Measurements from ENCODE around the gene KCNC3. TPM values are rescaled to one million over a fixed set of nuclear protein-coding genes. Genes with fewer than 3 reads are reported as not detected.

Gene KCNC3
- total RNA-seq, 4 donors from 2014 or later: 0.32 to 0.69 (median 0.37) TPM

DNA sequence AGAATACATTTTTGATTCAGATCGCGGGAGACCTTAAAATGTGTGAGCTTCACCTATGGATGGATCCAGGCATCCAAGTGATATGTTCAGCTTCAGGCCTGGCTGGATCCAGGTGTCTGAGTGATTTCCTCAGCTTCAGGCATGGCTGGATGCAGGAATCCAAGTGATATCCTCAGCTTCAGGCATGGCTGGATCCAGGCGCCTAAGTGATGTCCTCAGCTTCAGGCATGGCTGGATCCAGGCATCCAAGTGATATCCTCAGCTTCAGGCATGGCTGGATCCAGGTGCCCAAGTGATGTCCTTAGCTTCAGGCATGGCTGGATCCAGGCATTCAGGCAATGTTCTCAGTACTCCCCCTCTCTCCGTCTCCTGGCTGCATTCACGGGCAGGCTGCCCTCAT lies 60.7 kb downstream of the KCNC3 start:
- intact Hi-C loops (cut with DNase I): no loop called here
- WGBS: 93% methylated on average over 4 of the region's 5 CpGs
- peaks cover 0 to 14% (median 0%) of the 10 kb centered on the region in 4 donors for H3K27me3 ChIP-seq
- no peaks in the 10 kb centered on the region for H3K9me3 ChIP-seq
- TF ChIP-seq EP300 (IDR thresholded peaks at IDR 0.05) (no peak), POLR2AphosphoS5 (IDR thresholded peaks at IDR 0.05) (no peak), POLR2A (IDR thresholded peaks at IDR 0.05; ENCODE audit: low read depth) (no peak), CTCF (IDR thresholded peaks at IDR 0.05) (no peak)
- peaks cover 0 to 39% (median 22%) of the 10 kb centered on the region in 4 donors for H3K36me3 ChIP-seq
- no peak overlapping the region for H3K4me3 ChIP-seq
- H3K27ac ChIP-seq (replicated peaks in 1 of 4): no peak overlapping the region
- H3K4me1 ChIP-seq: no peaks in the 10 kb centered on the region
- DNase-seq (ENCODE audit: extremely low spot score): no peak

- H3K9me3 ChIP-seq: no peaks in the 10 kb centered on the region
- H3K36me3 ChIP-seq: peaks cover 0 to 43% (median 24%) of the 10 kb centered on the region in 4 donors
- no peaks in the 10 kb centered on the region for H3K4me1 ChIP-seq
- TF ChIP-seq CTCF (IDR thresholded peaks at IDR 0.05): no peak
- TF ChIP-seq POLR2AphosphoS5 (IDR thresholded peaks at IDR 0.05): no peak
- no peak for TF ChIP-seq EP300 (IDR thresholded peaks at IDR 0.05)
- no peak for TF ChIP-seq POLR2A (IDR thresholded peaks at IDR 0.05; ENCODE audit: low read depth)
- 76% methylated on average over 13 of the region's 13 CpGs for WGBS
- H3K4me3 ChIP-seq: no peak overlapping the region
- intact Hi-C loops (cut with DNase I): no loop called here
- DNase-seq (ENCODE audit: extremely low spot score): no peak
- H3K27ac ChIP-seq (replicated peaks in 1 of 4): no peak overlapping the region
- H3K27me3 ChIP-seq: peaks cover 0 to 14% (median 0%) of the 10 kb centered on the region in 4 donors
These were observed 61.1 kb downstream of the KCNC3 start for GRCh38 chr19:50268041-50268440.

DNA sequence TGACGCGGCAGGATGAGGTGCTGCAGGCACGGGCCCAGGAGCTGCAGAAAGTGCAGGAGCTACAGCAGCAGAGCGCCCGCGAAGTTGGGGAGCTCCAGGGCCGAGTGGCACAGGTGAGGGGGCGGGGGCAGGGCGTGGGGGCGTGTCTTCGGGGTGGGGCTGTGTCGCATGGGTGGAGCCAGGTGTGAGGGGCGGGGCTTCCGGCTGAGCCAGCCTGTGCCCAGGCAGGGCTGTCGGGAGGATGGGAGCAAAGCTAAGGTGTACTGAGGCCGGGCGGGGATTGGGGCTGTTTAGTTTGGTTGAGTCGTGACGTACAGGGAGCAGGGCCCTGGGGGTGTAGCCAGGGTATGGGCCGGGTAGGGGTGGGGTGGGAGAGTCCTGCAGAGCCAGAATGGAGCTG lies 62.3 kb downstream of the KCNC3 start:
- Histone ChIP-seq H3K9me3 (no peaks in the 10 kb centered on the region), H3K4me1 (no peaks in the 10 kb centered on the region), H3K36me3 (peaks cover 0 to 35% (median 23%) of the 10 kb centered on the region in 4 donors), H3K27ac (replicated peaks in 1 of 4) (no peak overlapping the region), H3K27me3 (peaks cover 0 to 14% (median 0%) of the 10 kb centered on the region in 4 donors), H3K4me3 (no peak overlapping the region)
- DNase-seq (ENCODE audit: extremely low spot score): no peak
- intact Hi-C loops (cut with DNase I): no loop called here
- WGBS: 21% methylated on average over 13 of the region's 20 CpGs
- TF ChIP-seq POLR2A (IDR thresholded peaks at IDR 0.05; ENCODE audit: low read depth) (no peak), POLR2AphosphoS5 (IDR thresholded peaks at IDR 0.05) (no peak), CTCF (IDR thresholded peaks at IDR 0.05) (no peak), EP300 (IDR thresholded peaks at IDR 0.05) (no peak)

DNA sequence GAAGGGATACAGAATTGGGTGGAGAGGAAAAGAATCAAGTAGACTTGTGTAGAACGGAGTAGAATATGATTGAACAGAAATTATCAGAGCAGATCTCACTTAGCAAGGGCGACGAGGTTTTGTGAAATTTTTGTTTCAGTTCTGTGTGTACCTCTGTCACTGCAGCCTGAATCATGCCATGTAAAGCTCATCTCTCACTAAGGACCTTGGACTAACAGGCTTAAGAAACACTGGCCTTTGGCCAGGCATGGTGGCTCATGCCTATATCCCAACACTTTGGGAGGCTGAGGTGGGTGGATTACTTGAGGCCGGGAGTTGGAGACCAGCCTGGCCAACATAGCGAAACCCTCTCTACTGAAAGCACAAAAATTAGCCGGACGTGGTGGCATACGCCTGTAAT lies 63.1 kb downstream of the KCNC3 start:
- WGBS: 92% methylated on average over 8 of the region's 8 CpGs
- intact Hi-C loops (cut with DNase I): no loop called here
- Histone ChIP-seq H3K4me1 (no peaks in the 10 kb centered on the region), H3K36me3 (peaks cover 0 to 32% (median 21%) of the 10 kb centered on the region in 4 donors), H3K27me3 (peaks cover 0 to 14% (median 0%) of the 10 kb centered on the region in 4 donors), H3K4me3 (no peak overlapping the region), H3K27ac (replicated peaks in 1 of 4) (no peak overlapping the region), H3K9me3 (no peaks in the 10 kb centered on the region)
- no peak for DNase-seq (ENCODE audit: extremely low spot score)
- TF ChIP-seq CTCF (IDR thresholded peaks at IDR 0.05) (no peak), POLR2A (IDR thresholded peaks at IDR 0.05; ENCODE audit: low read depth) (no peak), EP300 (IDR thresholded peaks at IDR 0.05) (no peak)
